K562 (cell line): ENCODE data around the gene AGAP3. TPM values are rescaled to one million over a fixed set of nuclear protein-coding genes. Genes with fewer than 3 reads are reported as not detected.

Source experiments
- CHD2 ChIP-seq: IDR thresholded peaks from 2 replicates; pipeline ENCODE4 v1.6.1; 2011; ENCODE audit warnings: low read depth, low read length
- CXXC5 ChIP-seq: fragments of 250-450 bp; sonication (Bioruptor Pico); IDR thresholded peaks from 2 replicates; pipeline ENCODE4 v1.8.0; 2022; ENCODE audit warnings: inconsistent platforms, mild to moderate bottlenecking, moderate library complexity
- DMBX1 ChIP-seq: fragments of 250-450 bp; sonication (Bioruptor Pico); IDR thresholded peaks from 2 replicates; pipeline ENCODE4 v1.8.0; 2022; ENCODE audit warnings: inconsistent platforms, mild to moderate bottlenecking, moderate library complexity, borderline replicate concordance
- E2F1 ChIP-seq: sonication (generic); formaldehyde crosslinking; IDR thresholded peaks from 2 replicates; pipeline ENCODE4 v1.8.1; 2023; ENCODE audit warnings: mild to moderate bottlenecking, missing genetic modification reagents, moderate library complexity
- ETS1 ChIP-seq: conservative IDR thresholded peaks from 2 replicates; pipeline ENCODE4 v1.6.1; 2011; ENCODE audit warnings: low read depth, mild to moderate bottlenecking, low read length; ENCODE audit not compliant: control insufficient read depth
- FOXO4 ChIP-seq: fragments of 450-650 bp; formaldehyde crosslinking; IDR thresholded peaks from 2 replicates; pipeline ENCODE4 v1.4.0; 2020; ENCODE audit warnings: mild to moderate bottlenecking, moderate library complexity
- FOXP4 ChIP-seq: sonication (generic); formaldehyde crosslinking; IDR thresholded peaks from 2 replicates; pipeline ENCODE4 v1.8.0; 2022; ENCODE audit warnings: mild to moderate bottlenecking, missing genetic modification reagents, borderline replicate concordance
- HLTF ChIP-seq: fragments of 450-650 bp; IDR thresholded peaks from 2 replicates; pipeline ENCODE4 v1.6.1; 2016
- KAT7 ChIP-seq: sonication (generic); formaldehyde crosslinking; IDR thresholded peaks from 2 replicates; pipeline ENCODE4 v1.8.0; 2022; ENCODE audit warnings: missing genetic modification reagents, mild to moderate bottlenecking, borderline replicate concordance
- KLF1 ChIP-seq: fragments of 450-650 bp; IDR thresholded peaks from 2 replicates; pipeline ENCODE4 v1.6.1; 2016; ENCODE audit warnings: missing genetic modification characterization, missing compliant biosample characterization
- KLF16 ChIP-seq: IDR thresholded peaks from 2 replicates; pipeline ENCODE4 v1.6.1; 2016; ENCODE audit warnings: antibody characterized with exemption
- MCM7 ChIP-seq, 2 experiments: fragments of 450-650 bp; IDR thresholded peaks; 2 replicates each; pipeline ENCODE4 v1.6.1; 2016 to 2018
- RFX7 ChIP-seq: fragments of 250-450 bp; sonication (Bioruptor Pico); IDR thresholded peaks from 2 replicates; pipeline ENCODE4 v1.5.1; 2021; ENCODE audit warnings: mild to moderate bottlenecking
- SIX5 ChIP-seq, 2 experiments: IDR thresholded peaks; 2 replicates each; pipeline ENCODE4 v1.6.1; 2011; ENCODE audit warnings: low read length in 2 of 2, borderline replicate concordance in 1 of 2, low read depth in 1 of 2, mild to moderate bottlenecking in 1 of 2, moderate library complexity in 1 of 2; ENCODE audit not compliant: insufficient read depth in 1 of 2
- SLC30A9 ChIP-seq: fragments of 250-450 bp; sonication (Bioruptor Pico); IDR thresholded peaks from 2 replicates; pipeline ENCODE4 v1.8.0; 2022; ENCODE audit warnings: mild to moderate bottlenecking, moderate library complexity
- STAG1 ChIP-seq: sonication (generic); formaldehyde crosslinking; IDR thresholded peaks from 2 replicates; pipeline ENCODE4 v1.5.0; 2020; ENCODE audit warnings: missing genetic modification reagents, borderline replicate concordance
- ZBTB12 ChIP-seq: fragments of 250-450 bp; sonication (Bioruptor Pico); IDR thresholded peaks from 2 replicates; pipeline ENCODE4 v1.4.0; 2020
- ZKSCAN3 ChIP-seq: fragments of 250-450 bp; sonication (Bioruptor Pico); IDR thresholded peaks from 2 replicates; pipeline ENCODE4 v1.4.0; 2020
- ZNF23 ChIP-seq: fragments of 250-450 bp; sonication (Bioruptor Pico); IDR thresholded peaks from 2 replicates; pipeline ENCODE4 v1.4.0; 2020; ENCODE audit warnings: mild to moderate bottlenecking
- ZNF263 ChIP-seq: sonication (generic); formaldehyde crosslinking; IDR thresholded peaks from 2 replicates; pipeline ENCODE4 v1.8.0; 2022; ENCODE audit warnings: mild to moderate bottlenecking, missing genetic modification reagents, borderline replicate concordance
- ZNF584 ChIP-seq: fragments of 200-800 bp; sonication (Bioruptor generic); IDR thresholded peaks from 2 replicates; pipeline ENCODE4 v1.6.1; 2016; ENCODE audit warnings: low read depth, mild to moderate bottlenecking, missing genetic modification characterization, missing compliant biosample characterization
- ZNF717 ChIP-seq: fragments of 250-450 bp; sonication (Bioruptor Pico); IDR thresholded peaks from 2 replicates; pipeline ENCODE4 v1.5.0; 2021
- polyA plus RNA-seq, 8 experiments: library from polyadenylated mRNA; depleted of rRNA in 4 of 8; stranded (reverse) in 5 of 8; unstranded in 3 of 8; fragments of >200 nt; fragmentation: Nextera tagmentation in 2 of 8; fragmentation: Illumina TruSeq in 1 of 8; extraction: Ambion mirVana in 2 of 8; extraction: Trizol in 1 of 8; gene quantifications; 2 replicates each; pipeline versions ENCODE4 v1.2.1 to v1.2.3, GENCODE V29; 2011 to 2014; ENCODE audit warnings: inconsistent platforms in 1 of 8, missing spikeins in 1 of 8
- total RNA-seq, 7 experiments: library from RNA; depleted of rRNA in 6 of 7; stranded (reverse); fragments of >200 nt in 6 of 7; fragmentation: Illumina TruSeq in 2 of 7; extraction: Trizol in 2 of 7; gene quantifications; 2 replicates each; pipeline versions ENCODE4 v1.2.1 to v1.2.3, GENCODE V29; 2011 to 2021; ENCODE audit warnings: low replicate concordance in 1 of 7

AGAP3 gene
- total and polyA plus RNA-seq, 9 of the 15 experiments (the other 6 are each of a cell fraction or from before 2014, with no cell fraction given): 3.4 to 208 (median 62.2) TPM

- TF ChIP-seq ZNF263 (CRISPR knock-in tag): peak; percentile 78; the same call in 1 of the 2 replicates
- no peak for TF ChIP-seq STAG1 (CRISPR knock-in tag)
- TF ChIP-seq HLTF: no peak
- TF ChIP-seq FOXO4: peak; percentile 40; the same call in 1 of the 2 replicates
- no peak for TF ChIP-seq DMBX1 (CRISPR knock-in tag)
- 0 out of 2 replicates have a peak, but pooled peaks have one; percentile 31 for TF ChIP-seq KAT7 (CRISPR knock-in tag)
- no peak for TF ChIP-seq RFX7 (CRISPR knock-in tag)
- no peak for TF ChIP-seq SLC30A9 (CRISPR knock-in tag)
- no peak for TF ChIP-seq CHD2
- TF ChIP-seq ZNF717 (CRISPR knock-in tag): no peak
- no peak for TF ChIP-seq KLF1 (tag)
- no peak for TF ChIP-seq MCM7 (IDR thresholded peaks at IDR 0.05)
- TF ChIP-seq E2F1 (CRISPR knock-in tag): no peak
- TF ChIP-seq ZNF584 (CRISPR knock-in tag): no peak
- no peak for TF ChIP-seq ZNF23
- TF ChIP-seq CXXC5: no peak
- TF ChIP-seq ZBTB12 (CRISPR knock-in tag): no peak
- TF ChIP-seq FOXP4 (CRISPR knock-in tag): 0 out of 2 replicates have a peak, but pooled peaks have one; percentile 71
- no peak for TF ChIP-seq KLF16
- no peak for TF ChIP-seq ETS1
- no peak for TF ChIP-seq ZKSCAN3 (CRISPR knock-in tag)
- no peak for TF ChIP-seq SIX5 (IDR thresholded peaks at IDR 0.05; ENCODE audit: borderline replicate concordance in 1 of 2, insufficient read depth in 1 of 2, low read depth in 1 of 2, low read length in 2 of 2)
Measured at GRCh38 chr7:151039850-151040548, 46.3 kb upstream of the AGAP3 start (continued).
